Stimulated activated CD4-positive, alpha-beta T cell treated with anti-CD3 and anti-CD28 coated beads, Interleukin-2, amount 100 ng/mL, for 24 hours (primary cell): ENCODE measurements around the gene GPR75.

Experiments used
- DNase-seq, 2 donors: peaks; one replicate each; pipeline ENCODE4 v3.0.0-alpha.2; 2020

The GPR75 gene

GRCh38 chr2:53859206-53860181 is at the start of gene GPR75:
Gene GPR75 (minus strand): TSS chr2:53859967. CDS start chr2:53854756, 5,211 bp downstream.
- no peak for DNase-seq

- no peak for DNase-seq
These were observed 47.8 kb upstream of the GPR75 start for GRCh38 chr2:53907582-53907981.

GRCh38 chr2:53905396-53905795 is 45.6 kb upstream of the GPR75 start:
- no peak for DNase-seq

GRCh38 chr2:53903011-53903410 is 43.2 kb upstream of the GPR75 start:
- no peak for DNase-seq

GRCh38 chr2:53901192-53901591 is 41.4 kb upstream of the GPR75 start:
- no peak for DNase-seq

- DNase-seq, result no peak
These were observed 37.1 kb upstream of the GPR75 start for GRCh38 chr2:53896864-53897263.

GRCh38 chr2:53886406-53887280 is 26.9 kb upstream of the GPR75 start:
- DNase-seq, result no peak

- no peak for DNase-seq
These were observed 25.1 kb upstream of the GPR75 start for GRCh38 chr2:53884883-53885282.

- no peak for DNase-seq
These were observed 22.2 kb upstream of the GPR75 start for GRCh38 chr2:53881986-53882385.

- DNase-seq, result no peak
These were observed 21.6 kb upstream of the GPR75 start for GRCh38 chr2:53881360-53881759.

GRCh38 chr2:53880756-53881155 is 21.0 kb upstream of the GPR75 start:
- no peak for DNase-seq

- DNase-seq, result no peak
These were observed 17.8 kb upstream of the GPR75 start for GRCh38 chr2:53877556-53877955.

- DNase-seq, result no peak
These were observed 17.3 kb upstream of the GPR75 start for GRCh38 chr2:53877112-53877511.

- no peak for DNase-seq
These were observed 14.7 kb upstream of the GPR75 start for GRCh38 chr2:53874401-53874950.

- DNase-seq, result no peak
These were observed 8.0 kb upstream of the GPR75 start for GRCh38 chr2:53867773-53868172.

GRCh38 chr2:53867169-53867568 is 7.4 kb upstream of the GPR75 start:
- no peak for DNase-seq

GRCh38 chr2:53865962-53866361 is 6.2 kb upstream of the GPR75 start:
- DNase-seq, result no peak

- DNase-seq, result no peak
These were observed 5.5 kb upstream of the GPR75 start for GRCh38 chr2:53865264-53865663.

- DNase-seq, result no peak
These were observed 3.9 kb upstream of the GPR75 start for GRCh38 chr2:53863538-53864227.

- no peak for DNase-seq
These were observed 2.1 kb upstream of the GPR75 start for GRCh38 chr2:53861824-53862223.

GRCh38 chr2:53856272-53856671 is 3.5 kb downstream of the GPR75 start:
- DNase-seq, result no peak

GRCh38 chr2:53854678-53855077 is 5.1 kb downstream of the GPR75 start:
- DNase-seq, result no peak

- DNase-seq, result no peak
These were observed 7.2 kb downstream of the GPR75 start for GRCh38 chr2:53852532-53852931.
